Uterus (tissue), 2 donors: ENCODE measurements around the gene HHAT.

Experiments used
- POLR2A ChIP-seq, 2 donors: fragments of 450-650 bp; IDR thresholded peaks; one replicate each; pipeline ENCODE4 v1.6.1; 2016; ENCODE audit warnings: antibody characterized with exemption in 2 of 2, mild to moderate bottlenecking in 1 of 2, moderate library complexity in 1 of 2
- TF ChIP-seq, protein P1 (sequence below), 4 experiments: fragments of 200-600 bp in 2 of 4; fragments of 450-650 bp in 2 of 4; sonication (generic) in 2 of 4; IDR thresholded peaks; one replicate each; pipeline ENCODE4 v1.5.1; 2016 to 2019; ENCODE audit warnings: antibody characterized with exemption in 4 of 4, mild to moderate bottlenecking in 2 of 4, moderate library complexity in 1 of 4

DNA sequence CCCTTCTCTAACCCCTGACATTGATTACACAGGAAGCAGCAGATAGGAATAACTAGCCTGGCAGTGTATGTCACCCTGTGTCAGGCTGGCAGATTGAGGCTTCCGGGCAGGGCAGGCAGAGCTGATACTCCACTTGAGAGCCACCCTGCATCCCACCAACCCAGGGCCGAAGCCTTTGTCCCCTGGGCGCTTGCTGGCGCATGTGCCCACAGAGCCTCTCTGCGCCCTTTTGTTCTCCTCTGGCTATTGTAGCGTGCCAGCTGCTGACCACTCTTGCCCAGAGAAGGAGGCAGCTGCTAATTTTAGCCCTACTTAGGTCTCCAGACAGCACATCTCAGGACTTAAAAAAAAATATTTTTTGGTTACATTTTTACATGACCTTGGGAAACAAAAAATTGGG, 304.9 kb downstream of the HHAT start:
- TF ChIP-seq, protein P1, sequence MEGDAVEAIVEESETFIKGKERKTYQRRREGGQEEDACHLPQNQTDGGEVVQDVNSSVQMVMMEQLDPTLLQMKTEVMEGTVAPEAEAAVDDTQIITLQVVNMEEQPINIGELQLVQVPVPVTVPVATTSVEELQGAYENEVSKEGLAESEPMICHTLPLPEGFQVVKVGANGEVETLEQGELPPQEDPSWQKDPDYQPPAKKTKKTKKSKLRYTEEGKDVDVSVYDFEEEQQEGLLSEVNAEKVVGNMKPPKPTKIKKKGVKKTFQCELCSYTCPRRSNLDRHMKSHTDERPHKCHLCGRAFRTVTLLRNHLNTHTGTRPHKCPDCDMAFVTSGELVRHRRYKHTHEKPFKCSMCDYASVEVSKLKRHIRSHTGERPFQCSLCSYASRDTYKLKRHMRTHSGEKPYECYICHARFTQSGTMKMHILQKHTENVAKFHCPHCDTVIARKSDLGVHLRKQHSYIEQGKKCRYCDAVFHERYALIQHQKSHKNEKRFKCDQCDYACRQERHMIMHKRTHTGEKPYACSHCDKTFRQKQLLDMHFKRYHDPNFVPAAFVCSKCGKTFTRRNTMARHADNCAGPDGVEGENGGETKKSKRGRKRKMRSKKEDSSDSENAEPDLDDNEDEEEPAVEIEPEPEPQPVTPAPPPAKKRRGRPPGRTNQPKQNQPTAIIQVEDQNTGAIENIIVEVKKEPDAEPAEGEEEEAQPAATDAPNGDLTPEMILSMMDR (IDR thresholded peaks at IDR 0.05): no peak
- TF ChIP-seq POLR2A (IDR thresholded peaks at IDR 0.05): no peak
